Measurements from ENCODE around the gene TEAD1.

DNA sequence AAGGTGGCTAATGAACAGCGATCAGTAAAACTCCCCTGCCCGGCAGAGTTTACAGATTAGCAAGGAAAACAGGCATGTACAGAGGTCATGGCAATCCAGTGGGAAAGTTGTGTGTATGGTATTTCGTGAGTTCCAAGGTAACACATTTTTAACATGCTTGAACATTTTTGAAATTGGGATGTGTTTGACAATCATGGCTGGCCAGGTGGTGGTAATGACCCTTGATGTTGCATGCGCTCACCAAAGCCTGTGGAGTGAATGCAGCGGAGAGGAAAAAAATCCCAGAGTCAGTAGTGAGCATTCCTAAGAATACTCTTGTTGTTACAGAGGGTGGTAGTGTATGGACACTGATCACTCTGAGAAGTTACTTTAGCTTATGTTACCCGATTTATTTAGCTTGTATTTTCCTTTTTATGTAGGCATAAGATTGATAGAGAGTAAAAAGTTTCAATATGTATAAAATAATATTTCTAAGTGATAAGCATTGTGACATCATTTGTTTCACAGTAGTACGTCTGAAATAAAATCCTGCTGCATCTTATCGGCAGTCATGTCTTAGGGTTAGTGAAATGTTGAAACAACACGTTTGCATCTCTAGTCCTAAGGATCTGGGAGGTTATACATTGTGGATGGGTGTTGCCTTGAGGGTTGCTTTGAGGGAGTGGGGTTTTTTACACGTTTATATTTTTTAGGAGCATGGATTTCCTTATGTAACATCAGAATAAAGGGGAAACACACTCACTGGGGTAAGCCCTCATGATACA is 8.7 kb downstream of the TEAD1 start:
- TF ChIP-seq EZH2 (IDR thresholded peaks at IDR 0.05; ENCODE audit: low read depth) = no peak
- TF ChIP-seq, protein P1, sequence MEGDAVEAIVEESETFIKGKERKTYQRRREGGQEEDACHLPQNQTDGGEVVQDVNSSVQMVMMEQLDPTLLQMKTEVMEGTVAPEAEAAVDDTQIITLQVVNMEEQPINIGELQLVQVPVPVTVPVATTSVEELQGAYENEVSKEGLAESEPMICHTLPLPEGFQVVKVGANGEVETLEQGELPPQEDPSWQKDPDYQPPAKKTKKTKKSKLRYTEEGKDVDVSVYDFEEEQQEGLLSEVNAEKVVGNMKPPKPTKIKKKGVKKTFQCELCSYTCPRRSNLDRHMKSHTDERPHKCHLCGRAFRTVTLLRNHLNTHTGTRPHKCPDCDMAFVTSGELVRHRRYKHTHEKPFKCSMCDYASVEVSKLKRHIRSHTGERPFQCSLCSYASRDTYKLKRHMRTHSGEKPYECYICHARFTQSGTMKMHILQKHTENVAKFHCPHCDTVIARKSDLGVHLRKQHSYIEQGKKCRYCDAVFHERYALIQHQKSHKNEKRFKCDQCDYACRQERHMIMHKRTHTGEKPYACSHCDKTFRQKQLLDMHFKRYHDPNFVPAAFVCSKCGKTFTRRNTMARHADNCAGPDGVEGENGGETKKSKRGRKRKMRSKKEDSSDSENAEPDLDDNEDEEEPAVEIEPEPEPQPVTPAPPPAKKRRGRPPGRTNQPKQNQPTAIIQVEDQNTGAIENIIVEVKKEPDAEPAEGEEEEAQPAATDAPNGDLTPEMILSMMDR (conservative IDR thresholded peaks at IDR 0.05) = no peak
